GM21737 (cell line): Measurements from ENCODE around the gene NASP.

ENCODE experiments used
- ATAC-seq: cut with Tn5 transposase; IDR thresholded peaks from one replicate; pipeline ENCODE4 v1.9.1; 2021; ENCODE audit warnings: mild to moderate bottlenecking, moderate library complexity; ENCODE audit not compliant: unreplicated experiment

Gene NASP

DNA sequence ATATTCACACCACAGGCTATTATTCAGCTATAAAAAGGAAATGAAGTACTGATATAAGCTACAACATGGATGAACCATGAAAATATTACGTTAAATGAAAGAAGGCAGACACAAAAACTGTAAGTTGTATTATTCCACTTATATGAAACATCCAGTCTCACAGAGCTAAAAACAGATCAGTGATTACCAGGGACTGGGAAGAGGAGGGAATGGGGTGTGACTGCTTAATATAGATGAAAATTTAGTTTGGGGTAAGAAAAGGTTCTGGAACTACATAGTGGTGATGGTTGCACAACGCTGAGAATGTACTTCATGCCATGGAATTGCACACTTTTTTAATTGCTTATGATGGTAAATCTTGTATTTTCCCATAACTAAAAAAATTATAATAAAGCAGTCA, 83.0 kb downstream of the NASP start:
- ATAC-seq, result no peak

DNA sequence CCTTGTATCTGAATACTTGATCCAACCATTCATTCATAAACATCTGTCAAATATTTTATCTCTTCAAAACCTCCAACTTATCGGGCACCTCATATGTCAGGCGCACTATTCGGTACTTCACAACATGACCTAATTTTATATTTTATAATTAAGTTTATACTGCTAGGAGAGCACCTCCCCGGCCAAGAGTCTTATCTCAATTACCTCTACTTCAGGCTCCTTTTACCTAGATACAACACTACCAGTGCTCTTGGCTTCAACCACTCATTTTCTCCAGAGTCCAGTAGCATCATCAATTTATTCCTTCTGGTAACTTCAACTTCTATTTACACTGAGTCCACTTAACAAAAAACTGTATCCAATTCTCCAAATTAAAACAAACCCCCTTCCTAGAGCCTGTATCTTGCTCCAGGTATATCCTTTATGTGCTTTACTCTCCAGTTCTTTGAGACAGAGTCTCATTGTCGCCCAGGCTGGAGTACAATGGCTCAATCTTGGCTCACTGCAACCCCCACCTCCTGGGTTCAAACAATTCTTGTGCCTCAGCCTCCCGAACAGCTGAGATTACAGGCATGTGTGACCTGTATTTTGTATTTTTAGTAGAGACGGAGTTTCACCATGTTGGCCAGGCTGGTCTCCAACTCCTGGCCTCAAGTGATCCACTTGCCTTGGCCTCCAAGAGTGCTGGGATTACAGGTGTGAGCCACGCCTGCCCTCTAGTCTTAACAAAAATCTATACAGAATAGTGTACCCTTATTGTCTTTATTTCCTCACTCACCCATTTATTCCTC, 83.7 kb downstream of the NASP start:
- no peak for ATAC-seq
